MCF 10A (cell line): ENCODE measurements around the gene MYRF. TPM values are rescaled to one million over a fixed set of nuclear protein-coding genes. Genes with fewer than 3 reads are reported as not detected.
A peak's percentile ranks its signal among the peaks of the same experiment; 100 is the strongest.

ENCODE experiments used
- BruUV-seq: library from RNA; stranded (reverse); fragments of 400-500 nt; replicated peaks from 2 replicates; lab custom pipeline; 2021; lab: Mats Ljungman, UMichigan
- CTCF ChIA-PET: fragments of 300-600 bp; sonication (Branson Sonifier 250); formaldehyde crosslinking; extraction: SDS; loops from one replicate; lab custom pipeline; 2021; ENCODE audit warnings: antibody characterized with exemption, inconsistent platforms; lab: Yijun Ruan, JAX
- POLR2A ChIA-PET: fragments of 300-600, 350-650 bp; sonication (Branson Sonifier 250); formaldehyde crosslinking; extraction: SDS; loops from one replicate; lab custom pipeline; 2020; ENCODE audit warnings: antibody characterized with exemption, inconsistent platforms; lab: Yijun Ruan, JAX
- DNase-seq: peaks from one replicate; pipeline ENCODE4 v3.0.0-alpha.2; 2018; ENCODE audit not compliant: unreplicated experiment
- H3K27ac Mint-ChIP-seq: one replicate; pipeline ENCODE4 v1.8.0; 2022; ENCODE audit warnings: mild to moderate bottlenecking, low read depth, mixed read lengths; ENCODE audit not compliant: unreplicated experiment
- H3K27me3 Mint-ChIP-seq: one replicate; pipeline ENCODE4 v1.8.0; 2022; ENCODE audit warnings: mixed read lengths; ENCODE audit not compliant: insufficient read depth, unreplicated experiment
- H3K36me3 Mint-ChIP-seq: one replicate; pipeline ENCODE4 v1.8.0; 2022; ENCODE audit warnings: mild to moderate bottlenecking, moderate library complexity, mixed read lengths; ENCODE audit not compliant: insufficient read depth, unreplicated experiment
- H3K4me1 Mint-ChIP-seq: one replicate; pipeline ENCODE4 v1.8.0; 2022; ENCODE audit warnings: mixed read lengths; ENCODE audit not compliant: insufficient read depth, unreplicated experiment
- H3K4me3 Mint-ChIP-seq: one replicate; pipeline ENCODE4 v1.8.0; 2022; ENCODE audit warnings: mild to moderate bottlenecking, moderate library complexity, mixed read lengths; ENCODE audit not compliant: unreplicated experiment
- H3K9me3 Mint-ChIP-seq: one replicate; pipeline ENCODE4 v1.8.0; 2022; ENCODE audit warnings: mixed read lengths; ENCODE audit not compliant: unreplicated experiment
- intact Hi-C: fragments of 100-400 bp; cut with micrococcal nuclease; formaldehyde crosslinking; loops from 2 replicates; pipeline ENCODE4 v1.14.1; 2022
- total RNA-seq: library from RNA; stranded (reverse); gene quantifications from 2 replicates; pipeline ENCODE4 v1.2.3, GENCODE V29; 2022
- TF ChIP-seq, protein P1 (sequence below): fragments of 200-600 bp; IDR thresholded peaks from one replicate; pipeline ENCODE4 v1.8.0; 2022; ENCODE audit warnings: antibody characterized with exemption, mild to moderate bottlenecking; ENCODE audit not compliant: unreplicated experiment

The MYRF gene
- total RNA-seq, 1 experiment from 2014 or later = 0.16 TPM

DNA sequence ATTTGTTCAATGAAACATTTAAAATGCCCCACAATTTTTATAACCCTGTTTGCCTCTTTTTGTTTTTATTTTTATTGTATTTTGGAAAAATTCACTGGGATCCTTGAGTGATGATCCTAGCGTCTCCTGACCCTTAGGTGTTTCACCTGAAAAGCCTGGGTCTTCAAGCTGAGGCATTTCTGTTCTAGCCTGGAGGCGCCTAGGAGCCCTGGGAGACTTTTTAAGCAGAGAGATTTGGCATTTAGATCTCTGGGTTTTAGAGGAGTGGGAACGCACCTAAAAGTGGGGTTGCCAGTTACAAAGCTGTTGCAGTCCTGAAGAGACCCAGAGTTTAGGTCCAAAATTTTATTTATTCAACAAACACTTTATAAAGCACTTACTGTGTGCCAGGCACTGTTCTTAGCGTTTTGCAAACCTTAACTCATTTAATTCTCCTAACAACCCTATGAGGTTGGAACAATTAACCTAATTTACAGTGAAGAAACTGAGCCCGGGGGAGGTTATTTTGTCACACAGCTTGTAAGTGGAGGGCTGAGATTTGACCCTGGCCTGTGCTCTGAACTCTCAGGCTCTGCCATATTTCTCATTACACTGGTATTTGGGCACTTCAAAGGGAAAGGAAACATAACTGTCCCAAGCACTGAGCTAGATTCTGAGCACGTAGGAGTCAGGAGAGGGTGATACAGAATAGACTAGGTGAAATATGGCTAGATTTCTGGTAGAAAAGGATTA, 65.2 kb downstream of the MYRF start:
- intact Hi-C loops = no loop called here

DNA sequence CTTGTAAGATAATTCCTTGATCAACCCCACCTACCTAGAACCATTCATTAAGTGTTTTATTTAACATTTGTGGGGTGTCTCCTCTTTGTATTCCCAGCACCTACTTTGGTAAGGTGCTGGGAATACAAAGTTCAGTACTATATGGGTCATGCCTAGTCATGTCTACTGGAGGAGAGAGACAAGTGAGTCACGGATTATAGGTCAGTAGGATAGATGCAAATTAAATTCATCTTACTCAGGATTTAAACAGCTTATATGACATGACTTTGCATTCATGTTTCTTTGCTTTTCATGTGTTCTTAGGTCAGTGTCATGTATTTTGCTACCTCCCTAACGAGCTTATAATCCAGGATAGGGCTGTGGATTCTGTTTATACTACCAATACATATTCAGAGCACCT, 67.7 kb downstream of the MYRF start:
- intact Hi-C loops = no loop called here
- peak overlapping the region; percentile 77 for H3K27ac Mint-ChIP-seq
- ChIA-PET POLR2A (interaction anchor here (0.6 to 4.0 kb wide), 15 partner anchors 8 to 720 kb away, joined by 3 to 27 read pairs (median 5); partner anchors contain the start of genes FADS2, FADS3, FEN1 and FTH1), CTCF (interaction anchor here (0.6 to 5.0 kb wide), 7 partner anchors 9 to 253 kb away, joined by 3 to 33 read pairs (median 3); no protein-coding TSS in a partner anchor)
- TF ChIP-seq, protein P1, sequence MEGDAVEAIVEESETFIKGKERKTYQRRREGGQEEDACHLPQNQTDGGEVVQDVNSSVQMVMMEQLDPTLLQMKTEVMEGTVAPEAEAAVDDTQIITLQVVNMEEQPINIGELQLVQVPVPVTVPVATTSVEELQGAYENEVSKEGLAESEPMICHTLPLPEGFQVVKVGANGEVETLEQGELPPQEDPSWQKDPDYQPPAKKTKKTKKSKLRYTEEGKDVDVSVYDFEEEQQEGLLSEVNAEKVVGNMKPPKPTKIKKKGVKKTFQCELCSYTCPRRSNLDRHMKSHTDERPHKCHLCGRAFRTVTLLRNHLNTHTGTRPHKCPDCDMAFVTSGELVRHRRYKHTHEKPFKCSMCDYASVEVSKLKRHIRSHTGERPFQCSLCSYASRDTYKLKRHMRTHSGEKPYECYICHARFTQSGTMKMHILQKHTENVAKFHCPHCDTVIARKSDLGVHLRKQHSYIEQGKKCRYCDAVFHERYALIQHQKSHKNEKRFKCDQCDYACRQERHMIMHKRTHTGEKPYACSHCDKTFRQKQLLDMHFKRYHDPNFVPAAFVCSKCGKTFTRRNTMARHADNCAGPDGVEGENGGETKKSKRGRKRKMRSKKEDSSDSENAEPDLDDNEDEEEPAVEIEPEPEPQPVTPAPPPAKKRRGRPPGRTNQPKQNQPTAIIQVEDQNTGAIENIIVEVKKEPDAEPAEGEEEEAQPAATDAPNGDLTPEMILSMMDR = no peak
- DNase-seq = peak; percentile 74
- no peaks in the 10 kb centered on the region for H3K9me3 Mint-ChIP-seq
- no peaks in the 10 kb centered on the region for H3K27me3 Mint-ChIP-seq
- H3K36me3 Mint-ChIP-seq = no peaks in the 10 kb centered on the region
- BruUV-seq = no TSS peak
- no peak overlapping the region for H3K4me3 Mint-ChIP-seq
- peaks cover 26% of the 10 kb centered on the region for H3K4me1 Mint-ChIP-seq

More for the DNA sequence above, 65.2 kb downstream of the MYRF start:
- POLR2A ChIA-PET = interaction anchor here (0.6 to 5.0 kb wide), 6 partner anchors 11 to 739 kb away, joined by 3 to 27 read pairs (median 6); partner anchors contain the start of genes FADS2, FEN1 and TMEM258
- H3K27ac Mint-ChIP-seq = no peak overlapping the region
- CTCF ChIA-PET = interaction anchor here (0.7 to 5.0 kb wide), 6 partner anchors 20 to 264 kb away, joined by 3 to 33 read pairs (median 6); partner anchors contain the start of gene FEN1
- peaks cover 10% of the 10 kb centered on the region for H3K36me3 Mint-ChIP-seq
- H3K4me1 Mint-ChIP-seq = peaks cover 32% of the 10 kb centered on the region
- no peaks in the 10 kb centered on the region for H3K9me3 Mint-ChIP-seq
- peak overlapping the region; percentile 93 for H3K4me3 Mint-ChIP-seq
- no peak for DNase-seq
- TF ChIP-seq, protein P1 = no peak
- no peaks in the 10 kb centered on the region for H3K27me3 Mint-ChIP-seq
- BruUV-seq = TSS peak; percentile 37

DNA sequence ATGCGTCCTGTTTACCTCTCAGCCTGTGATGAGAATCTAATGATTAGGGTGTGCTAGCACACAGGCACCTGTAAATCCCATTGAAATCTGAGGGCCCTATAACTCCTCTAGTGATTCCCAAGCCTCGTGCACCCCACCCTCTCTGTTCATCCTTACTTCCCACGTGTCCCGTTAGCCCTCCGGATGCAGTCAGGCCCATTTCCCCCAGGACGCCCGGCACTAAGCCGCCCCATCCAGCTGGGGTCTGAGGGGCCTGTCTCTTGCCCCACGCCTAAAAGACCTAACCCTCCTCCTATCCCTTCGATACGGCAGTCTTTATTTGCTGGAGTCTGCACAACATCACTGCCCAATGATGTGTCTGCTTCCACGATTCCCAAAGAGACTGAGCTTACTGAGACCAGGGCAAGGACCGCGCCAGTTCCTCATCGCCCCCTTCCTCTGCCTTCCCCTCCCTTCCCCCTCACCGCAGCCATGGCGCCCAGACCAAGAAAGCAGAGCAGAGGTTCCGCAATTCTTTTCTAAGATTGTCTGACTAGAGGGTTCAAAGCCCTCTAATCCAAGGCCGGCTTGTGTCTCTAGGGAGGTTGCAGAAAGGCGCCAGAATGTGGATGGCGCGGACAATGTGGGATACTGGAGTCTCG, 74.6 kb downstream of the MYRF start:
- TF ChIP-seq, protein P1 = no peak
- POLR2A ChIA-PET = no interaction called here
- peaks cover 8% of the 10 kb centered on the region for H3K4me1 Mint-ChIP-seq
- intact Hi-C loops = no loop called here
- BruUV-seq = no TSS peak
- H3K27ac Mint-ChIP-seq = no peak overlapping the region
- H3K27me3 Mint-ChIP-seq = no peaks in the 10 kb centered on the region
- H3K9me3 Mint-ChIP-seq = no peaks in the 10 kb centered on the region
- no peak for DNase-seq
- CTCF ChIA-PET = interaction anchor here (1.5 kb wide), 1 partner anchor 30 kb away, joined by 4 read pairs; no protein-coding TSS in a partner anchor
- H3K4me3 Mint-ChIP-seq = peak overlapping the region; percentile 75
- H3K36me3 Mint-ChIP-seq = no peaks in the 10 kb centered on the region
